HS-27A (cell line): Measurements from ENCODE around the gene EML4.
"Not testable (repeated sequence)": the region's sequence is repeated elsewhere in the genome, so short reads cannot be mapped to it uniquely, and the experiment has no call there.

Experiments used
- DNase-seq: peaks from one replicate; pipeline ENCODE4 v3.0.0-alpha.2; 2012; ENCODE audit warnings: low read depth, missing footprints

The EML4 gene

GRCh38 chr2:42169100-42169873, at the start of gene EML4:
EML4 (plus strand) TSS chr2:42169353; CDS start chr2:42169612, 259 bp downstream.
- DNase-seq, result peak; percentile 51

GRCh38 chr2:42123426-42123825, 45.7 kb upstream of the EML4 start:
- DNase-seq, result no peak

GRCh38 chr2:42124011-42124785, 45.0 kb upstream of the EML4 start:
- no peak for DNase-seq

- no peak for DNase-seq
These were observed 43.1 kb upstream of the EML4 start for GRCh38 chr2:42125841-42126594.

GRCh38 chr2:42126873-42127272, 42.3 kb upstream of the EML4 start:
- DNase-seq, result not testable (repeated sequence)

- DNase-seq, result no peak
These were observed 41.4 kb upstream of the EML4 start for GRCh38 chr2:42127425-42128424.

- DNase-seq, result no peak
These were observed 40.2 kb upstream of the EML4 start for GRCh38 chr2:42128721-42129486.

GRCh38 chr2:42129487-42129852, 39.7 kb upstream of the EML4 start:
- no peak for DNase-seq

- no peak for DNase-seq
These were observed 39.2 kb upstream of the EML4 start for GRCh38 chr2:42129947-42130346.

GRCh38 chr2:42130858-42131257, 38.3 kb upstream of the EML4 start:
- not testable (repeated sequence) for DNase-seq

- peak; percentile 83 for DNase-seq
These were observed 36.8 kb upstream of the EML4 start for GRCh38 chr2:42132191-42132965.

GRCh38 chr2:42132966-42133641, 36.0 kb upstream of the EML4 start:
- peak; percentile 96 for DNase-seq

- no peak for DNase-seq
These were observed 35.4 kb upstream of the EML4 start for GRCh38 chr2:42133771-42134195.

- DNase-seq, result not testable (repeated sequence)
These were observed 34.7 kb upstream of the EML4 start for GRCh38 chr2:42134401-42134932.

- DNase-seq, result no peak
These were observed 33.5 kb upstream of the EML4 start for GRCh38 chr2:42135381-42136312.

- DNase-seq, result no peak
These were observed 32.4 kb upstream of the EML4 start for GRCh38 chr2:42136782-42137124.

- no peak for DNase-seq
These were observed 31.9 kb upstream of the EML4 start for GRCh38 chr2:42137125-42137841.
